Right atrium auricular region (tissue), 2 donors: ENCODE data around the gene AQP3. TPM values are rescaled to one million over a fixed set of nuclear protein-coding genes. Genes with fewer than 3 reads are reported as not detected.

Experiments used
- DNase-seq: peaks from one replicate; pipeline ENCODE4 v3.0.0-alpha.2; 2019; ENCODE audit warnings: low spot score
- H3K27ac ChIP-seq, 2 donors: fragments of 200-600 bp; sonication (generic); 1 replicate in 1 of 2; 2 replicates in 1 of 2; pipeline ENCODE4 v1.5.1; 2016 to 2019
- H3K27me3 ChIP-seq, 2 donors: fragments of 200-600 bp; sonication (generic); one replicate each; pipeline versions ENCODE4 v1.5.1 to v1.6.0; 2017 to 2019
- H3K36me3 ChIP-seq: fragments of 200-600 bp; sonication (generic); one replicate; pipeline ENCODE4 v1.5.1; 2016
- H3K4me1 ChIP-seq, 2 donors: fragments of 200-600 bp; sonication (generic); one replicate each; pipeline versions ENCODE4 v1.5.1 to v1.6.0; 2017 to 2019
- H3K4me3 ChIP-seq, 2 donors: fragments of 200-600 bp; sonication (generic); 1 replicate in 1 of 2; 2 replicates in 1 of 2; pipeline ENCODE4 v1.5.1; 2017 to 2019; ENCODE audit warnings: mild to moderate bottlenecking in 1 of 2, moderate library complexity in 1 of 2
- H3K9me3 ChIP-seq, 2 donors: fragments of 200-600 bp; sonication (generic); one replicate each; pipeline ENCODE4 v1.5.1; 2019
- CTCF ChIP-seq, 2 donors: fragments of 200-600 bp; sonication (generic); IDR thresholded peaks; one replicate each; pipeline ENCODE4 v1.5.1; 2019; ENCODE audit warnings: antibody characterized with exemption in 2 of 2
- total RNA-seq, 2 donors: library from RNA; depleted of rRNA; stranded (reverse); fragments of >200 nt; gene quantifications; one replicate each; pipeline ENCODE4 v1.1.0, GENCODE V29; 2016

AQP3 gene
- total RNA-seq, 2 donors from 2014 or later = 14.3 to 116 TPM

- Histone ChIP-seq H3K9me3 (no peaks in the 10 kb centered on the region), H3K4me3 (no peak overlapping the region), H3K36me3 (peaks cover 93% of the 10 kb centered on the region), H3K27me3 (no peaks in the 10 kb centered on the region), H3K4me1 (no peaks in the 10 kb centered on the region), H3K27ac (no peak overlapping the region)
- DNase-seq = no peak
- TF ChIP-seq CTCF (IDR thresholded peaks at IDR 0.05) = no peak
Observed at GRCh38 chr9:33465596-33466564, 18.5 kb upstream of the AQP3 start.

- no peak for DNase-seq
- Histone ChIP-seq H3K9me3 (no peaks in the 10 kb centered on the region), H3K27me3 (no peaks in the 10 kb centered on the region), H3K4me3 (no peak overlapping the region), H3K36me3 (peaks cover 86% of the 10 kb centered on the region), H3K4me1 (no peaks in the 10 kb centered on the region), H3K27ac (no peak overlapping the region)
- no peak for TF ChIP-seq CTCF (IDR thresholded peaks at IDR 0.05)
Observed at GRCh38 chr9:33465096-33465495, 17.7 kb upstream of the AQP3 start.

- no peak overlapping the region for H3K4me3 ChIP-seq
- no peak for DNase-seq
- H3K4me1 ChIP-seq = no peaks in the 10 kb centered on the region
- H3K9me3 ChIP-seq = no peaks in the 10 kb centered on the region
- H3K27me3 ChIP-seq = no peaks in the 10 kb centered on the region
- no peak for TF ChIP-seq CTCF (IDR thresholded peaks at IDR 0.05)
- H3K27ac ChIP-seq = no peak overlapping the region
- H3K36me3 ChIP-seq = peaks cover 77% of the 10 kb centered on the region
Observed at GRCh38 chr9:33464045-33464636, 16.7 kb upstream of the AQP3 start.

GRCh38 chr9:33463151-33463550 is 15.8 kb upstream of the AQP3 start:
- Histone ChIP-seq H3K9me3 (no peaks in the 10 kb centered on the region), H3K4me1 (no peaks in the 10 kb centered on the region), H3K36me3 (peaks cover 67% of the 10 kb centered on the region), H3K4me3 (no peak overlapping the region), H3K27ac (no peak overlapping the region), H3K27me3 (no peaks in the 10 kb centered on the region)
- no peak for TF ChIP-seq CTCF (IDR thresholded peaks at IDR 0.05)
- no peak for DNase-seq

GRCh38 chr9:33461492-33461891 is 14.1 kb upstream of the AQP3 start:
- H3K27ac ChIP-seq = no peak overlapping the region
- no peak overlapping the region for H3K4me3 ChIP-seq
- TF ChIP-seq CTCF (IDR thresholded peaks at IDR 0.05) = no peak
- H3K9me3 ChIP-seq = no peaks in the 10 kb centered on the region
- H3K27me3 ChIP-seq = no peaks in the 10 kb centered on the region
- DNase-seq = no peak
- peaks cover 50% of the 10 kb centered on the region for H3K36me3 ChIP-seq
- H3K4me1 ChIP-seq = no peaks in the 10 kb centered on the region
